GOT3 (cell line): ENCODE data around the gene B3GNT9.
A peak's percentile ranks its signal among the peaks of the same experiment; 100 is the strongest.

Source experiments
- DNase-seq: peaks from one replicate; lab custom pipeline; 2025; ENCODE audit warnings: mixed read lengths; lab: John Stamatoyannopoulos, UW

Gene B3GNT9

DNA sequence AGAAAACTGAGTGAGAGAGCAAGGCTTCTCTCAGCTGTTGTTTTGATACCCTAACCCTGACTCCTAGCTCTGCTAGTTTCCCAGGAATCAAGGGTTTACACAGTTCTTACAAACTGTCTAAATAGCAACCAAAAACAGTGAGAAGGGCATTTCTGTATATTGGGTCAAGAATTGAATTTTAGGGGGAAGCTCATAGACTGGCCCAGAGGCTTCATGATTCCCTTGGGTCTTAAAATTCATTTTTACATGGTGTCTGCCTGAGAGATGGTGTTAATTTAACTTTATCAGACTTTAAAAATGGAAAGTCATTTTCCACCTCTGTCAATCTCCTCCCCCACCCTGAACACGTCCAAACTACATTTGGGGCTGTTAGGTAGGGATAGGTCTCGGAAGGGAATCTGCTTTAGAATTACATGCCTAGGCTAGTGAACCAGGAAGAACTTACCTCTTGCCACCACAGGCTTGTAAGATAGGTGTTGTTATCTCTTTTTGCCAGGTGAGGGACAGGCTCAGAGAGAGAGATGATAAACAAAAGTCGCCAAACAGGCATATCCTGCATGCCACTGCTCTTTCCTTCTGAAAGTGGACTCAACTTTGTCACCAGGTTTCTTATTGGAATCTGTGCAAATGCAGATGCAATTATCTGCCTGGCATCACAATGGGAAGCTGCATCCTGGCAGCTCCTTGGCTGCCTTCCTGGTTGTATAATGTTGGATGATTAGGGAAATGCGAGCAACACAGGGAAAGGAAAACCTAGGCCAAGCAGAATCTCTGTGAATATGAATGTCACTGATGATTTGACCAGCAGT lies 38.0 kb downstream of the B3GNT9 start:
- DNase-seq, result no peak

DNA sequence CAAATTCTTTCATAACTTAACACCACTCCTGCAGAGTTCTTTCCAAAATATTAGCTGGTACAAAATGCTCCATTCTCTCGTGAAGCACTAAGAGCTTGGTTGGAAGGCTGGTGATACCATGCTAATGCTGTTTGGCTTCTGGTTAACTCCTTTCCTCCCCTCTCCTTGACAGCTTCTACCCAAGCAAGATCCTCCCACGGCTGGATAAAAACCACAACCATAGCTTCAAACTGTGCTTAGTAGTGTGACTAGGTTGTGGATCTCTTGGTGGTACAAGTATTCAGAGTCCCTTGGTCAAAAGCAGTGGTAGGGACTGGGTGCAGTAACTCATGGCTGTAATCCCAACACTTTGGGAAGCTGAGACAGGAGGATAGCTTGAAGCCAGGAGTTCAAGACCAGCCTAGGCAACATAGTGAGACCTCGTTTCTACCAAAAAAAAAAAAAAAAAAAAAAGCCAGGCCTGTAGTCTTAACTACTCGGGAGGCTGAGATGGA lies 38.8 kb downstream of the B3GNT9 start:
- no peak for DNase-seq

GRCh38 chr16:67109407-67110135 lies 41.2 kb downstream of the B3GNT9 start, which contains the start of gene PHAF1:
Gene PHAF1, plus strand, starts transcription at chr16:67109941. Its CDS starts 235 bp downstream, at chr16:67110176.
- DNase-seq, result peak; percentile 85

DNA sequence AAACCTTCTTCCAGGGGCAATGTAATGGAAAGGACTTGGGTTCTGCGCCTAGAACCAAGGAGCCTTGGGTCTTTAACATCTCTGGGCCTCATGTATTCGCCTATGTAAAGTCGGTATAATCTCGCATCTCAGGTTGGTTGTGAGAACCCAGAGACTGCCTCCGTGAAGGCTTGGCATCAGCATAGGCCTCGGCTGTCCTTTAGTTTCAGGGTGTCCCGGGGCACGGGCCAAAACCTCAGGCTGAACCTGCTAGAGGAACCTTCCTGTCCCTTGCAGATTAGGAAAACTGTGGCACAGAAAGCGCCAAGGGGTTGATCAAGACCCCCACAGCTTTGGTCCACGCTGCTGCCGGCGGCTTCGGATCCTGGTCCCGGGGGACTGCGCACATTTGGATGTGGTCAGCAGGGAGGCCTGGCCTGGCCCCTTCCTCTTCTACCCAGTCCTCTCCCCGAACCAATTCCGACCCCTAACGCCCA lies 41.8 kb downstream of the B3GNT9 start:
- DNase-seq, result no peak

DNA sequence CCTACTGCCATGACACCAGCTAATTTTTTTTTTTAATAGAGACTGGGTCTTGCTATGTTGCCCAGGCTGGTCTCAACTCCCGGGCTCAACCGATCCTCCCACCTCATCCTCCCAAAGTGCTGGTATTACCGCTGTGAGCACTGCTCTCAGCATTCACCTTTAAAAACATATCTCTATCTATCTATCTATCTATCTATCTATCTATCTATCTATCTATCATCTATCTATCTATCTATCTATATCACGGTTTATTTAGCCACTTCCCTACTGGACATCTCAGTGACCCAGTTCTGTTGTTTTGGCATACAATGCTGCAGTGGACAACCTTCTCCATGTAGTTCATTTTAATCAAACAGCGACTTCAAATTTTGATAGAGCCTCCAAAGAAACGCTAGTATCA lies 42.3 kb downstream of the B3GNT9 start:
- no peak for DNase-seq

- no peak for DNase-seq
Observed at GRCh38 chr16:67105881-67106280, 44.9 kb downstream of the B3GNT9 start.

- no peak for DNase-seq
Observed at GRCh38 chr16:67105246-67105645, 45.6 kb downstream of the B3GNT9 start.

DNA sequence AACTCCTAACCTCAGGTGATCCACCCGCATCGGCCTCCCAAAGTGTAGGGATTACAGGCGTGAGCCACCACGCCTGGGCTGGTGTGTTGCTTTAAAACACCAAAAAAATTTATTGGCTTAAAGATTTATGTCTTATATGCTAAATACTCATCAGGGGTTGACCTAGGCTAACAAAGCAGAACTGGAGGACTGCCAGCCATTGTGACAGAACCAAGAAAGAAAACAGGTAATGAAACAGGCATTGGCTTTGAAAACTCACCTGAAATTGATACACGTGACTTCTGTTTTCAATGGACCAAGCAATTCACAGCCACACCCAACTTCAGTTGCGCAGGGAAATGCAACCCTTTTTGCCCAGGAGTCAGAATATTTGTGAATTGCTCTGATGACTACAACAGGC lies 46.0 kb downstream of the B3GNT9 start:
- no peak for DNase-seq

DNA sequence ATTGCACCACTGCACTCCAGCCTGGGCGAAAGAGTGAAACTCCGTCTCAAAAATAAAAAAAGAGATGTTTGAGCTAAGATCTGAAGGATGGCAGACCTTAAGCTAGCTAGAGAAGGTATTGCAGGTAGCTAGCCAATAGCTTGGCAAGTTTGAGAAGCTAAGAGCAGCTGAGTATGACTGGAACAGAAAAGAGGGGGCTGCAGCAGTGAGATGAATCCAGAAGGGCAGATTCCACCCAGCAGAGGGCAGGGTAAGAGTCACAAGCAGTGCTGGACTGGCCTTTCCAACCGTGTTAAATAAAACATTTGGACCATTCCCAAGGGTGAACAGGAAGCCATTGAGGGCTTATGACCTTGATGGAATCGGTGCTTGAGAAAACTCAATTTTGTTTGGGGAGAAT lies 46.7 kb downstream of the B3GNT9 start:
- no peak for DNase-seq

DNA sequence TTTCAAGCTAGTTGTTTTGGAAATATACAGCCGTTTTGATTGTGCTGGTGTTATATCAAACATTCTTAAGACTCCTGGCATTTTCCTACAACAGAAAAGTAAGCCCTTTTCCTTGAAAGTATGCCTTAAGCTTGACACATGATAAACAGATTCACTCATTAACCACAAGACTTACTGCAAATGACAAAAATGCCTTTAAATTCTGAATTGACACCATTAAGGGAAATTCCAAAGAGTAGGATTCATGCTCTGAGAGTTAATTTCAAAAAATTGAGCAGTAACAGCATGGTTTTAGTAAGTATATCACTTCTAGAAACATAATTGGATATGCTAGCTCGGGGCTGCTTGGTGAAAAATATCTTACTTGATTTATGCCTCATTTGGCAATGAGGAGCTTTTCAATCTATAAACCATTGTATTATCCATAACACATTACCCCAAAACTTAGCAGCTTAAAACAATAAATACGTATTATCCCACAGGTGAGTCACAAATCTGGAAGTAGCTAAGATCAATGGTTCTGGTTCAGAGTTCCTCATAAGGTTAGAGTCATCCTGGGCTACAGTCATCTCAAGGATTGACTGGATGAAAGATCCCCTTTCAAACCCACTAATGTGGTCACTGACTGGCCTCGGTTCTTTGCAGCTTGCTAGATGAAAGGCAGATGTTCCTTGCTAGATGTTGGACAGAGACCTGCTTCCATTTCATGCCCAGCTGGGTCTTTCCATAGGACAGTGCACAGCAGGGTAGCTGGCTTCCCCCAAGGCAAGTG lies 49.3 kb downstream of the B3GNT9 start:
- DNase-seq, result no peak

DNA sequence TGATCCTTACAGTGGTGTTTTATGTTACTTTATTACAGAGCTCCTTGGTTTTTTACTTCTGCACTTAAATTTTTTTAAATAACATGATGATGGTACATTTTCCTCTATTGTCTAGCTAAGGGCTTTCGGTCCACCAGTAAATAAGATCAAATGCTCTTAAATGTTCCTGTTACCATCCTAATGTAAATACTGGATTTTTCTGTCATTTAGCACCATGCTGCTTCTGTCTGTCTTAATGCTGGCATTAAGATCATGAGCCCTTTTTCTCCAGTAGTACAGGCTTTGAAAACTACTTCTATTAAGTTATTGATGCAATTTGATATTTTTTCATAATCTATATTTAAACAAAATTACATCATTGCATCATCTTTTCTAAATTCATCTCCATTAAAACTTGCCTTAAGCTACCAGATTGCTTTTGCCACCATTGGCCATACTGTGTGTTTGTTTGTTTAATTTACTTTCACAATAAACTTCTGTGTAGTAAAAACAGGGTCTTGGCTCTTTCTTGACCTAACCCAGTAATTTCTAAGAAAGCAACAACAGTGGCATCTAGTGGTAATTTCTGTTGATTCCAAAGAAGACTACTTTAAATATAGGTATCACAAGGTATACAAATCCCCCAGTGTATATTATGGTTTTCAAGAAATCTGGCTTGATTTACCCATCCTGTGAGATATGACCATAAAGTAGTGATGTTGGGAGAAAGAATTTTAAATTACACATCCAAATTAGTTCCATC lies 50.1 kb downstream of the B3GNT9 start:
- DNase-seq, result no peak

- DNase-seq, result no peak
Observed at GRCh38 chr16:67098599-67098998, 52.2 kb downstream of the B3GNT9 start.
